HEK293 (cell line): ENCODE data around the gene BET1L.
"Not testable (repeated sequence)": the region's sequence is repeated elsewhere in the genome, so short reads cannot be mapped to it uniquely, and the experiment has no call there.

ENCODE experiments used
- CTCF ChIA-PET: fragments of 350-600 bp; formaldehyde crosslinking; extraction: SDS; loops from one replicate; lab custom pipeline; 2021; ENCODE audit warnings: antibody characterized with exemption; lab: Yijun Ruan, JAX
- POLR2A ChIA-PET: fragments of 300-600 bp; formaldehyde crosslinking; extraction: SDS; loops from one replicate; lab custom pipeline; 2020; ENCODE audit warnings: antibody characterized with exemption, inconsistent platforms; lab: Yijun Ruan, JAX
- H3K27ac ChIP-seq: fragments of 200-500 bp; sonication (Bioruptor generic); 2 replicates; pipeline ENCODE4 v1.5.1; 2014; ENCODE audit warnings: low read depth, low read length, control low read depth, inconsistent platforms; ENCODE audit errors: extremely low read depth
- H3K36me3 ChIP-seq, 2 experiments: fragments of 200-500 bp in 1 of 2; sonication (Bioruptor generic) in 1 of 2; 1 replicate in 1 of 2; 2 replicates in 1 of 2; pipeline ENCODE4 v1.5.1; 2014 to 2017; ENCODE audit warnings: inconsistent platforms in 2 of 2, low read length in 2 of 2; ENCODE audit not compliant: control insufficient read depth in 2 of 2, insufficient read depth in 1 of 2
- H3K4me1 ChIP-seq: fragments of 200-500 bp; sonication (Bioruptor generic); 2 replicates; pipeline ENCODE4 v1.5.1; 2014; ENCODE audit warnings: mild to moderate bottlenecking, low read length, inconsistent platforms; ENCODE audit not compliant: control insufficient read depth, insufficient read depth
- H3K4me3 ChIP-seq: 2 replicates; pipeline ENCODE4 v1.5.1; 2011; ENCODE audit warnings: low read depth, mild to moderate bottlenecking, control low read depth, low read length, moderate library complexity
- H3K9me3 ChIP-seq: fragments of 200-500 bp; sonication (Bioruptor generic); 2 replicates; pipeline ENCODE4 v1.5.1; 2014; ENCODE audit warnings: low read depth, low read length, inconsistent platforms; ENCODE audit not compliant: control insufficient read depth, insufficient read depth
- GLIS1 ChIP-seq: fragments of 450-650 bp; formaldehyde crosslinking; IDR thresholded peaks from 2 replicates; pipeline ENCODE4 v1.5.1; 2016; ENCODE audit warnings: missing biosample characterization, missing genetic modification characterization
- ZNF654 ChIP-seq: fragments of 450-650 bp; formaldehyde crosslinking; IDR thresholded peaks from 2 replicates; pipeline ENCODE4 v1.5.1; 2016; ENCODE audit warnings: low read depth, missing biosample characterization, missing genetic modification characterization

Gene BET1L

GRCh38 chr11:191490-192478 lies 15.4 kb downstream of the BET1L start:
- H3K4me3 ChIP-seq, POLR2A ChIA-PET, H3K4me1 ChIP-seq, H3K9me3 ChIP-seq, H3K36me3 ChIP-seq, H3K27ac ChIP-seq: not testable (repeated sequence)
- TF ChIP-seq ZNF654 (tag by site-specific recombination) (0 out of 2 replicates have a peak, but pooled peaks have one; percentile 22), GLIS1 (peak; percentile 69)
- CTCF ChIA-PET: interaction anchor here (1.1 kb wide), 1 partner anchor 59 kb away, joined by 4 read pairs; no protein-coding TSS in a partner anchor

- H3K9me3 ChIP-seq, POLR2A ChIA-PET, H3K36me3 ChIP-seq, H3K4me3 ChIP-seq, H3K4me1 ChIP-seq, CTCF ChIA-PET, H3K27ac ChIP-seq: not testable (repeated sequence)
Measured at GRCh38 chr11:190546-190945, 16.7 kb downstream of the BET1L start.

GRCh38 chr11:189843-190311 lies 17.3 kb downstream of the BET1L start:
- H3K9me3 ChIP-seq, H3K36me3 ChIP-seq, H3K4me1 ChIP-seq, POLR2A ChIA-PET, CTCF ChIA-PET, H3K4me3 ChIP-seq, H3K27ac ChIP-seq: not testable (repeated sequence)

- H3K4me3 ChIP-seq, POLR2A ChIA-PET, CTCF ChIA-PET, H3K27ac ChIP-seq, H3K9me3 ChIP-seq, H3K36me3 ChIP-seq, H3K4me1 ChIP-seq: not testable (repeated sequence)
Measured at GRCh38 chr11:189200-189783, 17.9 kb downstream of the BET1L start.

GRCh38 chr11:180242-180641 lies 27.0 kb downstream of the BET1L start:
- H3K36me3 ChIP-seq, H3K4me3 ChIP-seq, CTCF ChIA-PET, H3K27ac ChIP-seq, H3K9me3 ChIP-seq, H3K4me1 ChIP-seq, POLR2A ChIA-PET: not testable (repeated sequence)
